Karpas-422 (cell line): ENCODE measurements around the gene SLCO4A1. TPM values are rescaled to one million over a fixed set of nuclear protein-coding genes. Genes with fewer than 3 reads are reported as not detected.

ENCODE experiments used
- DNase-seq: peaks from one replicate; pipeline ENCODE4 v3.0.0-alpha.2; 2015
- H2AFZ ChIP-seq: fragments of 200-600 bp; sonication (generic); 2 replicates; pipeline ENCODE4 v1.6.1; 2014; ENCODE audit warnings: antibody characterized with exemption, low read length, mixed read lengths
- H3K27ac ChIP-seq: fragments of 200-600 bp; sonication (generic); 2 replicates; pipeline ENCODE4 v1.5.1; 2014; ENCODE audit warnings: mild to moderate bottlenecking, low read length, moderate library complexity
- H3K27me3 ChIP-seq: fragments of 200-600 bp; sonication (generic); 2 replicates; pipeline ENCODE4 v1.6.1; 2014; ENCODE audit warnings: low read length, mixed read lengths
- H3K36me3 ChIP-seq: fragments of 200-600 bp; sonication (generic); 2 replicates; pipeline ENCODE4 v1.6.1; 2014; ENCODE audit warnings: low read length, mixed read lengths; ENCODE audit not compliant: insufficient read depth
- H3K4me1 ChIP-seq: fragments of 200-600 bp; sonication (generic); 2 replicates; pipeline ENCODE4 v1.6.1; 2014; ENCODE audit warnings: mild to moderate bottlenecking, low read length, mixed read lengths
- H3K4me2 ChIP-seq: fragments of 200-600 bp; sonication (generic); 2 replicates; pipeline ENCODE4 v1.6.1; 2014; ENCODE audit warnings: low read length, low read depth, mild to moderate bottlenecking; ENCODE audit not compliant: poor library complexity, severe bottlenecking
- H3K4me3 ChIP-seq: fragments of 200-600 bp; sonication (generic); 2 replicates; pipeline ENCODE4 v1.5.1; 2014; ENCODE audit warnings: mild to moderate bottlenecking, antibody characterized with exemption, low read length, mixed read lengths
- H3K79me2 ChIP-seq: fragments of 200-600 bp; sonication (generic); 2 replicates; pipeline ENCODE4 v1.6.1; 2014; ENCODE audit warnings: mild to moderate bottlenecking, low read length, mixed read lengths
- H3K9ac ChIP-seq: fragments of 200-600 bp; sonication (generic); 2 replicates; pipeline ENCODE4 v1.6.0; 2014; ENCODE audit warnings: low read length
- H3K9me2 ChIP-seq: fragments of 200-600 bp; sonication (generic), shearing (Covaris generic); replicated peaks from 2 replicates; pipeline ENCODE4 v1.6.0; 2014; ENCODE audit warnings: mild to moderate bottlenecking, low read length, moderate library complexity; ENCODE audit not compliant: insufficient read depth
- H3K9me3 ChIP-seq: fragments of 300-700, 200-600 bp; sonication (generic); 2 replicates; pipeline ENCODE4 v1.6.1; 2014; ENCODE audit warnings: low read length, mixed read lengths
- H4K20me1 ChIP-seq: fragments of 200-600 bp; sonication (generic); 2 replicates; pipeline ENCODE4 v1.6.1; 2014; ENCODE audit warnings: mild to moderate bottlenecking, antibody characterized with exemption, low read length, low read depth; ENCODE audit not compliant: insufficient read depth
- total RNA-seq: library from RNA; depleted of rRNA; stranded (reverse); fragments of >200 nt; shearing (Covaris generic); gene quantifications from 2 replicates; pipeline ENCODE4 v1.2.3, GENCODE V29; 2014; ENCODE audit warnings: low replicate concordance

SLCO4A1 gene
- total RNA-seq, 1 experiment from 2014 or later: not detected

DNA sequence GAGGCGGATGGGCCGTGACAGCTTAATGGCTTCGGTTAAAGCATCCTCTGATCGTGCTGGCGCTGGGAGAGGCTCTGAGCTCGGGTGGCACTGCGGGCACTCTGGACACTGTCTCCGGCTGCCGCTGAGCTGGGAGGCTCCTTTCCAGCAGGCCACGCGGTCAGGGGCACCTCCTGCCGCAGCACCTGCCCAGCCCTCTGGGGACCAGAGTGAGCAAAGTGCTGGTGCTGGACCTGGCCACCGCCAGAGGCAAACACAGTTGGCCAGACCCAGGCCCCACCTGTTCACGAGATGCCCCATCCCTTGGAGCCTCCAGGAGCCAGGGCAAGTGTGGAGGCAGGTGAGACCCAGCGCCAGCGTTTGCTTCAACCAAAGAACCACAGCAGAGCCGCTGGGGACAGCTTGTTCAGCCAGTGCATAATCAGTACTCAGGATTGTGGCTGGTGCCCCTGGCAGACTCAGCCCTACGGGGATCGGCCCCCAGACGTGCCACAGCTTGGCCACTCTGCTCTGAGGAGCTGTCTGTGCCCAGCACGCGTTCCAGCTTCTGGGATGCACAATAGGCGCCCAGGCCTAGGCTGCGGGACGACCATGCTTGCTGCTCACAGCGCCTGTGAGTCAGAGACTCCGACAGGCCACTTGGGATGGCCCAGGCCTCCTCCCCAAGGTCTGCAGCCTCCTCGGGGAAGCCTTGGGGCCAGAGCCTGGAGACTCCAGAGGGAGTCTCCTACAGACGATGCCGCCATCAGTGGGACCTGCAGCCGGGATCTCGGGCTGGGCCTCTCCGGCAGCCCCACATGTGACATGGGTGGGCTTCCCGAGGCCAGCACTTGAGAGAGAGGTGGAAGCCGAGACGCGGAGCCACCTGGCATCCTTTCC lies 38.2 kb upstream of the SLCO4A1 start:
- no peaks in the 10 kb centered on the region for H3K79me2 ChIP-seq
- H3K27ac ChIP-seq: no peak overlapping the region
- H3K36me3 ChIP-seq: no peaks in the 10 kb centered on the region
- H3K9me2 ChIP-seq: no peaks in the 10 kb centered on the region
- 0 out of 2 replicates have a peak, but pooled peaks cover 8% of the 10 kb centered on the region for H4K20me1 ChIP-seq
- no peaks in the 10 kb centered on the region for H3K9me3 ChIP-seq
- no peak overlapping the region for H2AFZ ChIP-seq
- H3K4me1 ChIP-seq: peaks cover 17% of the 10 kb centered on the region
- DNase-seq: no peak
- no peak overlapping the region for H3K4me2 ChIP-seq
- no peak overlapping the region for H3K9ac ChIP-seq
- H3K4me3 ChIP-seq: no peak overlapping the region
- H3K27me3 ChIP-seq: no peaks in the 10 kb centered on the region

- no peak overlapping the region for H3K27ac ChIP-seq
- H3K9me2 ChIP-seq: no peaks in the 10 kb centered on the region
- H3K27me3 ChIP-seq: no peaks in the 10 kb centered on the region
- no peak overlapping the region for H3K4me2 ChIP-seq
- H3K4me3 ChIP-seq: no peak overlapping the region
- no peak for DNase-seq
- no peak overlapping the region for H3K9ac ChIP-seq
- no peaks in the 10 kb centered on the region for H3K36me3 ChIP-seq
- no peaks in the 10 kb centered on the region for H3K9me3 ChIP-seq
- 0 out of 2 replicates have a peak, but pooled peaks cover 8% of the 10 kb centered on the region for H4K20me1 ChIP-seq
- no peaks in the 10 kb centered on the region for H3K79me2 ChIP-seq
- H2AFZ ChIP-seq: no peak overlapping the region
- H3K4me1 ChIP-seq: peaks cover 17% of the 10 kb centered on the region
Measured at GRCh38 chr20:62604796-62605195, 37.5 kb upstream of the SLCO4A1 start.

DNA sequence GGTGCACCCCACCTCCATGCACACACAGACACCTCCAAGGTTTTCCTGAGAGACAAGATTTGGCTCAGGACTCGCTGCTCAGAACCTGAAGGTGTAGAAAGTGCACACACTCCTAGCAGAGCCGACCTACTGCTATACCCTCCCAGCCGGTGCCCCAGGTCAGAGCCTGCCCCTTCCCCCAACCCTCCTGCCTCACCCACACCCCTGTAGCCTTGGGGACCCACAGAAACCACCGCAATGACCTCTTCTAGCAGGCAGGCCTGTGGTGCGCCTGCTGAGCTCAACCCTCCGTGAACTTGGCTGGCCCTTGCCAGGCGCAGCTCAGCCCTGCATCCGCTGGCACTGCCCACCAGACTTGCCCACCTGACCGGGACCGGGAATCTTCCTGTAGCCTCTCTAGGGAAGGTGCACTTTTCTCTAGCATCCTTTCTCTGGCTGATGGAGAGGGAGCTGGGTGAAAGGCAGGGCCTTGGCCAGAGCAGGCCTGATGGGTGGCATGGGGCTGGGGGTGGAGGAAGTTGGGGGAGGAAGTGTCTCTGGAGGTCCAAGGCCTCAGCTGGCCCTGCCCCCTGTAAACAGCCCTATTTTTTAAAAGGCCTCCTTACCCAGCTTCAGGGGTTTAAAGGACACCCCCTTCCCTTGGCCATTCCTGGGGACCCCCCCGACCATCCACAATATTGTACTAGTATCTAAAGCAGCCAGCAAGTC lies 36.9 kb upstream of the SLCO4A1 start:
- Histone ChIP-seq H3K9me3 (no peaks in the 10 kb centered on the region), H3K4me2 (no peak overlapping the region), H3K4me3 (no peak overlapping the region), H3K27me3 (no peaks in the 10 kb centered on the region), H3K27ac (no peak overlapping the region), H3K9ac (no peak overlapping the region), H2AFZ (no peak overlapping the region), H4K20me1 (0 out of 2 replicates have a peak, but pooled peaks cover 8% of the 10 kb centered on the region), H3K4me1 (peaks cover 17% of the 10 kb centered on the region), H3K9me2 (no peaks in the 10 kb centered on the region), H3K36me3 (no peaks in the 10 kb centered on the region), H3K79me2 (no peaks in the 10 kb centered on the region)
- no peak for DNase-seq

GRCh38 chr20:62606016-62606415 lies 36.3 kb upstream of the SLCO4A1 start:
- Histone ChIP-seq H3K27ac (no peak overlapping the region), H3K79me2 (no peaks in the 10 kb centered on the region), H3K4me1 (peaks cover 17% of the 10 kb centered on the region), H3K9me2 (no peaks in the 10 kb centered on the region), H2AFZ (no peak overlapping the region), H3K4me3 (no peak overlapping the region), H3K4me2 (peak overlapping the region; percentile 43), H4K20me1 (0 out of 2 replicates have a peak, but pooled peaks cover 4% of the 10 kb centered on the region), H3K9ac (no peak overlapping the region), H3K36me3 (no peaks in the 10 kb centered on the region), H3K9me3 (no peaks in the 10 kb centered on the region), H3K27me3 (no peaks in the 10 kb centered on the region)
- DNase-seq: no peak

DNA sequence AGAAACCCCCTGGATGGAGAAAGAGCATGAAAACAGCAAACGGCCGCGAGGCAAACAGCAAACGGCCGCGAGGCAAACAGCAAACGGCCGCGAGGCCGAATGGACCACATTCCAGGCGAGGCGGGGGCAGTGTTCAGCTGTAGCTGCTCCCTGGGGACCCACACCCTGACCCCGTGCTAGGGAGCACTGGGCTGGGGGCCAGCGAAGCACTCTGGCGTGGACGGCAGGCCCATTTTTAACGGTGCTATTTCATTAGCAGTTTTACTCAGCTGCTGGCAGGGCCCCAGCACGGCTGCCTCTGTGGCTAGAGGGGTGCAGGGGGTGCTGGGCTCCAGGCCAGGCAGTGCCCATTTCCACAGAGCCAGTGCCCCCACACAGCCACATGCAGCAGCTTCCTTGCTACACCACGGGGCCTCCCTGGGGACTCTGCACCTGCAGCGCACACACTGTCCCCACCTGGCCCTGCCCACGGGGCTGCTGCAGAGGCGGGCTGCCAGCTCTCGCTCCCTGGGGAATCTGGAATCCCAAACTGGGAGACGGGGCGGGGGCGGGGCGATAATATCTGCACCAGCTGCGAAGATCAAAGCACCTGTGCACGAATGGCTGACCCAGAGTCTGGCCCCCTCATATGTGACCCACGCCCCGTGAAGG lies 35.6 kb upstream of the SLCO4A1 start:
- peak overlapping the region; percentile 43 for H3K4me2 ChIP-seq
- DNase-seq: no peak
- no peaks in the 10 kb centered on the region for H3K79me2 ChIP-seq
- H3K4me1 ChIP-seq: peaks cover 17% of the 10 kb centered on the region
- H3K27ac ChIP-seq: no peak overlapping the region
- H3K27me3 ChIP-seq: no peaks in the 10 kb centered on the region
- no peak overlapping the region for H3K4me3 ChIP-seq
- H3K9ac ChIP-seq: no peak overlapping the region
- 0 out of 2 replicates have a peak, but pooled peaks cover 4% of the 10 kb centered on the region for H4K20me1 ChIP-seq
- no peaks in the 10 kb centered on the region for H3K36me3 ChIP-seq
- no peaks in the 10 kb centered on the region for H3K9me3 ChIP-seq
- no peaks in the 10 kb centered on the region for H3K9me2 ChIP-seq
- no peak overlapping the region for H2AFZ ChIP-seq

GRCh38 chr20:62607366-62608217 lies 34.7 kb upstream of the SLCO4A1 start:
- no peak for DNase-seq
- H4K20me1 ChIP-seq: 0 out of 2 replicates have a peak, but pooled peaks cover 4% of the 10 kb centered on the region
- no peak overlapping the region for H3K27ac ChIP-seq
- H2AFZ ChIP-seq: no peak overlapping the region
- H3K9ac ChIP-seq: no peak overlapping the region
- H3K4me3 ChIP-seq: no peak overlapping the region
- H3K79me2 ChIP-seq: no peaks in the 10 kb centered on the region
- H3K27me3 ChIP-seq: no peaks in the 10 kb centered on the region
- peaks cover 17% of the 10 kb centered on the region for H3K4me1 ChIP-seq
- no peak overlapping the region for H3K4me2 ChIP-seq
- H3K9me3 ChIP-seq: no peaks in the 10 kb centered on the region
- H3K36me3 ChIP-seq: no peaks in the 10 kb centered on the region
- H3K9me2 ChIP-seq: no peaks in the 10 kb centered on the region

- Histone ChIP-seq H3K36me3 (no peaks in the 10 kb centered on the region), H3K4me2 (no peak overlapping the region), H3K27me3 (no peaks in the 10 kb centered on the region), H3K79me2 (no peaks in the 10 kb centered on the region), H3K4me1 (peaks cover 17% of the 10 kb centered on the region), H3K9me3 (no peaks in the 10 kb centered on the region), H3K9me2 (no peaks in the 10 kb centered on the region), H4K20me1 (0 out of 2 replicates have a peak, but pooled peaks cover 4% of the 10 kb centered on the region), H3K4me3 (no peak overlapping the region), H3K9ac (no peak overlapping the region), H3K27ac (no peak overlapping the region), H2AFZ (no peak overlapping the region)
- DNase-seq: no peak
Measured at GRCh38 chr20:62608218-62608565, 34.1 kb upstream of the SLCO4A1 start.
